ENCODE results near the gene OGDHL.

- TF ChIP-seq CTCF (IDR thresholded peaks at IDR 0.05): no peak
- TF ChIP-seq POLR2A (IDR thresholded peaks at IDR 0.05): no peak
These were observed 71.3 kb downstream of the OGDHL start for GRCh38 chr10:49690698-49691356.
